HG03457 (cell line): ENCODE data around the gene MECP2.

Experiments
- ATAC-seq: cut with Tn5 transposase; IDR thresholded peaks from one replicate; pipeline ENCODE4 v1.9.1; 2021; ENCODE audit warnings: moderate number of reproducible peaks; ENCODE audit not compliant: unreplicated experiment

The MECP2 gene

GRCh38 chrX:153972368-153973126, 125.0 kb downstream of the MECP2 start, which contains the start of gene TMEM187:
TMEM187 (plus strand) TSS chrX:153972754; CDS start chrX:153982063, 9,309 bp downstream.
- ATAC-seq, result peak; percentile 41
